Activated CD4-positive, CD25-positive, alpha-beta regulatory T cell treated with anti-CD3 and anti-CD28 coated beads, Interleukin-2, amount 50 U/mL, for 24 hours (primary cell): Measurements from ENCODE around the gene SEC63.
A peak's percentile ranks its signal among the peaks of the same experiment; 100 is the strongest.
"Not testable (repeated sequence)": the region's sequence is repeated elsewhere in the genome, so short reads cannot be mapped to it uniquely, and the experiment has no call there.

ENCODE experiments used
- ATAC-seq, 2 donors: fragments of 150-1000 bp; cut with Tn5 transposase; one replicate each; pipeline ENCODE4 v1.10.0; 2021; ENCODE audit warnings: mild to moderate bottlenecking in 1 of 2, moderate library complexity in 1 of 2

SEC63 gene, protein sequence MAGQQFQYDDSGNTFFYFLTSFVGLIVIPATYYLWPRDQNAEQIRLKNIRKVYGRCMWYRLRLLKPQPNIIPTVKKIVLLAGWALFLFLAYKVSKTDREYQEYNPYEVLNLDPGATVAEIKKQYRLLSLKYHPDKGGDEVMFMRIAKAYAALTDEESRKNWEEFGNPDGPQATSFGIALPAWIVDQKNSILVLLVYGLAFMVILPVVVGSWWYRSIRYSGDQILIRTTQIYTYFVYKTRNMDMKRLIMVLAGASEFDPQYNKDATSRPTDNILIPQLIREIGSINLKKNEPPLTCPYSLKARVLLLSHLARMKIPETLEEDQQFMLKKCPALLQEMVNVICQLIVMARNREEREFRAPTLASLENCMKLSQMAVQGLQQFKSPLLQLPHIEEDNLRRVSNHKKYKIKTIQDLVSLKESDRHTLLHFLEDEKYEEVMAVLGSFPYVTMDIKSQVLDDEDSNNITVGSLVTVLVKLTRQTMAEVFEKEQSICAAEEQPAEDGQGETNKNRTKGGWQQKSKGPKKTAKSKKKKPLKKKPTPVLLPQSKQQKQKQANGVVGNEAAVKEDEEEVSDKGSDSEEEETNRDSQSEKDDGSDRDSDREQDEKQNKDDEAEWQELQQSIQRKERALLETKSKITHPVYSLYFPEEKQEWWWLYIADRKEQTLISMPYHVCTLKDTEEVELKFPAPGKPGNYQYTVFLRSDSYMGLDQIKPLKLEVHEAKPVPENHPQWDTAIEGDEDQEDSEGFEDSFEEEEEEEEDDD

GRCh38 chr6:107957909-107958688 is at the start of gene SEC63:
Gene SEC63 (minus strand): TSS chr6:107958208. CDS start chr6:107958009, 199 bp downstream.
- ATAC-seq = peak; percentile 98

- no peak for ATAC-seq
These were observed 48.0 kb upstream of the SEC63 start for GRCh38 chr6:108005961-108006360.

GRCh38 chr6:108004861-108005260 is 46.9 kb upstream of the SEC63 start:
- ATAC-seq = no peak

DNA sequence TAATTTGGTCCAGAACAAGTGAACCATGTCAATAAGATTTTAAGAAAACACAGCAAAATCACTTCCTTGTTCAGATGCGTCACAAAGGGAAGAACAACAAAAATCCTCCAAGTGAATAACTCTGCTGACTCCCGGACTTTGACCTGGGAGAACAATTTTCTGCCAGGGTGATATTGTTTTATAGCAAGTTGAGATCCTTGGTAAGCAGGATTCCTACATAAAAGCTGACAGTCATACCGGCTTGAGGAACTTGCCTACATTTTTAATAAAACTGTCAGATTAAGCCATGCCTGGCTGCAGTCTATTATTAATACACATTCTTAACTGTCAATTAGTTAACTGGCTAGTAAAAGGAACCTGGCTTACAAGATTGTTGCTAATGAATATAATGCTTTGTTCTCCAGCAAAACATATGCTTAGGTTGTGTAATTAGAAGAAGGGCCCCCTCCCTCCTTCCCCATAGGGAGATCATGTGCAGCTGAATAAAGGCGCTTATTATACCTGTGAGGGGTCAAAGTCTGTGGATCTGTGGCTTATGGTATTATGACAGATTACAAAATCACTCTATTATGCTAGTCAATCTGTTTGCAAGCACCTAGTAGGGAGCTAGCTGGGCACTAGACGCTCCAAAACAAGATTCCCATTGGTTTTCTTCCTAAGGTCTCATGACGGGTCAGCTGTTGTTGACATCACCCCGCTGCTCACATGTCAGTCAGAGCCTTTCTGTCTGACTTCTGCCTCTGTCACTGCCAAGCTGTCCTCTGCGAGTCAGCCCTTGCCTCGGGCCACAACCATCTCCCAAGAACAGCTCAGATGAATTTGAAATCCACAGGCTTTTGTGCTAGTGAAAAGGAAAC is 44.6 kb upstream of the SEC63 start:
- ATAC-seq = no peak

DNA sequence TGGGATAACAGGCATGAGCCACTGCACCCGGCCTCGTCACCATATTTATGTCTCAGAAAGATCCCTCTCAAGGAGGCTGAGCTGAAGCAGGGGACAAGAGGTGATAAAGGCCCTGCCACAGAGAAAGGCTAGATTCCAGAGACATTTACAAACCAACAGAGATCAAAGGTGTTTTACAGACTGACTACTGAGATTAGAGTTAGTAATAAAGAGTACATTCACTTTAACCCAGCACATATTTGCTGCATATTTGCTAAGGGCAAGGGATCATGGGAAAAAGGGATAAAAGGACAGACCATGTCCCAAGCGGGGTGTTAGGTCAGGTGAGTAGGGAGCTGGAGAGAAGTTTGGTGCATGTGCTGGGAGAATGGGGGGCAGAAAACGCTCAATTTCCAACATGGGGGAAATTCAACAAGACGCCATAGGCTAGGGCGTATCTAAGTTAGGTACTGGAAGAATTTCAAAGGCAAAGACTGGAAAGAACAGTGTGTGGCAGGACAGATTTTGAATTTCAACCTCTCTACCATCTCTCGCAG is 43.8 kb upstream of the SEC63 start:
- no peak for ATAC-seq

DNA sequence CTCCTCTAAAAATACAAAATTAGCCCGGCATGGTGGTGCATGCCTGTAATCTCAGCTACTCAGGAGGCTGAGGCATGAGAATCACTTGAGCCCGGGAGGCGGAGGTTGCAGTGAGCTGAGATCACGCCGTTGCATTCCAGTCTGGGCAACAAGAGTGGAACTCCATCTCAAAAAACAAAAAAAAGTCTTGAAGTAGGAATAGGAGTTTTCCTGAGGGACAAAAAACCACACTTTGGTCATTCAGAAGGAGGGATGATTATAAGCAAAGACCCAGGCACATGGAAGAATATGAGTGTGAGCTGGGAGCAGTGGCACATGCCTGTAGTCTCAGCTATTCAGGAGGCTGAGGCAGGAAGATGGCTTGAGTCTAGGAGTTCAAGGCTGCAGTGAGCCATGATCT is 42.3 kb upstream of the SEC63 start:
- ATAC-seq = not testable (repeated sequence)

DNA sequence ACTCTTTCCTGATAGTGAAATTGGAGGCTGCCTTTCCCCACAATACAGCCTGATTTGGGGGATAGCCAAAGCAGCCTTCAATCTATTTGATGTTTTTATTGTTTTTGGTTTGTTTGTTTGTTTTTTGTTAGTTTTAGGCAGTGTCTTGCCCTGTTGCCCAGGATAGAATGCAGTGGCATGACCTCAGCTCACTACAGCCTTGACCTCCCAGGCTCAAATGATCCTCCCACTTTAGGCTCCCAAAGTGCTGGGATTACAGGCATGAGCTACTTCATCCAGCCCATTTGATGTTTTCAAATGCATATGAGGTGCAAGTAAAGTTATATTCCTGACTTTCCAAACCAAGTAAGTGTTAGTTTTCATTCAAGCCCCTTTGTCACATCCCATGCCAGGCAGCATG is 41.3 kb upstream of the SEC63 start:
- ATAC-seq = no peak

DNA sequence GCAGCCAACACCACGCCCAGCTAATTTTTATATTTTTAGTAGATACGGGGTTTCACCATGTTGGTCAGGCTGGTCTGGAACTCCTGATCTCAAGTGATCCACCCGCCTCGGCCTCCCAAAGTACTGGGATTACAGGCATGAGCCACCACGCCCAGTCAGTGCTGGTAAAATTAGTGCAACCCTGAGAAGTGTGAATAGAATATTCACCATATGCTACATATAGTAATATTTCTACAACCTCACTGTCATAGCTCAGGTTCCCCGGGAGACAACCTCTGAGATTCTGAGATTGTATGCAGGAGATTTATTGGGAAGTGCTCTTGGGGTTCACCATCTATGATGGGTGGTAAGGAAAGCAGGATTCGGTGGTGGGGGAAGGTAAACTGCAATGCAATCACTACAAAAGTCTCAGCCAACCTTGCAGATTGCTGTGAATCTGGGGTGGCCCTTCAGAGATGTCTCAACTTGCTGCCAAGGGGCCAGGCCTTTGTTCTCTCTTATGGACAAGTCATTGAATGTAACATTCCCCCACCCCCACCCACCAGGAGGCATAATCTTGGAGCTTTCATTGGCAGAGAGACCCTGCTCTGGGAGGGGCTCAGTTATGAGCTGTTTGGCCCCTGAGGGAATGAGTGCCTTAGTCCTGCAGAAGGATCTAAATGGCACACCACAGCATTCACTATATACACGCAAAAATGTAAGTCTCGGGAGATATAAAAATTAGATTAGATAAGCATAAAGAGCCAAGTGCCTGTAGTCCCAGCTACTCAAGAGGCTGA is 34.0 kb upstream of the SEC63 start:
- ATAC-seq = no peak

- ATAC-seq = no peak
These were observed 33.1 kb upstream of the SEC63 start for GRCh38 chr6:107991061-107991460.

DNA sequence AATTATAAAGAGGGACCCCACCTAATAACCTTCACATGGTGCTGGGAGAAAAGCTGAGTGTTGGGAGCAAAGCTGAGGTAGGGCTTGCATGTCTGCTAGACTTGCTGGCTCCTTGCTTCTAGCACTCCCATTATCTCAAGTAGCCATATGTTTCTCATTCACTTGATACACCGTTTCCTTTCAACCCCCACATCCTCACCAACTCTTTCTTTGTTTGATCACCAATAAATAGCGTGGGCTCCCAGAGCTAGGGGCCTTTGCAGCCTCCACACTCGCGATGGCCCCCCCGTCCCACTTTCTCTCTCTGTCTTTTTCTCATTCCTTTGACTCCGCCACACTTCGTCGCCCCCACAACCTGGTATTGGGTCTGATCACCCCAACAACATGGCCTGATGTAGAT is 32.6 kb upstream of the SEC63 start:
- ATAC-seq = not testable (repeated sequence)

- no peak for ATAC-seq
These were observed 31.4 kb upstream of the SEC63 start for GRCh38 chr6:107989166-107990094.

DNA sequence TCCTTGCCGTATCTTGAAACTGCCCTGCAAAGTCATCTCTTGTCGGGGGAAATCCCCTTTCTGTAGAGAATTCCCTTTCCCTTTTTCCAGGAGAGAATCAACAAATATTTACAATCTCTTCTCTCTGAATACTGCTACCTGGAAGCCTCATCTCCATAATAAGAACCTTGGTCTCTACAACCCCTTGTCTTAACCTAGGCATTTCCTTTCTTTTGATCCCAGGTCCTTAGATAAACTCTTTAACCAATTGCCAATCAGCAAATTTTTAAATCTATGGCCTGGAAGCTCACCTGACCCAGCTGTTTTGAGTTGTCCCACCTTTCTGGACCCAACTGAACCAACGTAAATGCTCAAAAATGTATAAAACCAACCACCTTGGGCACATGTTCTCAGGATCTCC is 30.6 kb upstream of the SEC63 start:
- ATAC-seq = no peak

GRCh38 chr6:107987805-107988204 is 29.8 kb upstream of the SEC63 start:
- ATAC-seq = no peak

DNA sequence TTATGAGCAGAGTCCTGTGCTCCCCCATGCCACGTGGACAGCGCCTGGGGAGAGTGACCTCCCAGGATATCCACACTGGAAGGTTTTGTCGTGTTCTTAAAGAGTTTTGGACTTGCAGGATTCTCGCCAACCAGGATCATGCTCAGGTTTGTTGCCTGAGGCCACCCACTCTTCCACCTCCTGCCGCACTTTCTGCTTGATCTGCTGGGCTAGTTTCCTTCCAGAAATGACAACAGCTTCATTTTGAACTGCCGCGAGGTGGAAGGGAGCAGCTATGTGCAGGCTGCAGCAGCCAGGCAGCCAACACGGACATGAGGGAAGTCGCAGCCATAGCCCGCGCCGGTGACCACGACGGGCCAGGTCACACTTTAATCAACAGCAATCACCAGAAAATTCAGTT is 27.7 kb upstream of the SEC63 start:
- ATAC-seq = no peak

GRCh38 chr6:107983811-107984210 is 25.8 kb upstream of the SEC63 start:
- ATAC-seq = no peak

DNA sequence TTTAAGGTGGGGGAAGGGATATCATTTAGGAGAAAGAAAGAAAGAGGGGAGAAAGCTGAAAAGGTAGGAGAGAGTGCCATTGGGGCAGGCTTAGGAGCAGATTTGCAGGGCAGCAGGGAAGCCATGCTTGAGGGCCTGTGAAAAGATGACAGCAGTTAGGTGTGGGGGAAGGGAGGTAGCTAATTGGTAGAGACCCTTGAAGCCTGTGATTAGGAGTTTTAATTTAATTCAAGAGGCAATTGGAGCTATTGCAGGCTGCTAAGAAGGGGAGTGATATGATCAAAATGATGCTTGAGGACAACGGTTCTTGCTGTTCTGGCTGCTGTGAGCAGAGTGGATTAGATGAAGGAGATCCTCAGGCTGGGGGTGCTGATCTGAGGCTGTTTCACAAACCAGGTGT is 24.5 kb upstream of the SEC63 start:
- ATAC-seq = no peak

GRCh38 chr6:107981695-107982094 is 23.7 kb upstream of the SEC63 start:
- no peak for ATAC-seq

- ATAC-seq = no peak
These were observed 19.3 kb upstream of the SEC63 start for GRCh38 chr6:107977283-107977682.

GRCh38 chr6:107976155-107976783 is 18.3 kb upstream of the SEC63 start:
- no peak for ATAC-seq

DNA sequence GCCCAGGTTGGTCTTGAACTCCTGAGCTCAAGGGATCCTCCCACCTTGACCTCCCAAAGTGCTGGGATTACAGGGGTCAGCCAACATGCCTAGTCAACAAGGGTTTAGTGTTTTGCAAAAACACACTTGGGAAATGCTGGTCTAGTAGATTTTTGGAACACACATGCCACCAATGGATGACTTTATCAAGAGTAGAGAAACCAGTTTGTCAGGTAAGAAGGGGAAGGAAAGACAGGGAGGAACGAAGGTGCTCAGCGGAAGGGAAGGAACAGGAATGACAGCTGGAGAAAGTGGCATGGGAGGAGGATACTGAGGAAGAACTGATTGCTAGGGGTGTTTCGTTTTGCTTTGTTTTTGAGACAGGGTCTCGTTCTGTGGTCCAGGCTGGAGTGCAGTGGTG is 15.6 kb upstream of the SEC63 start:
- ATAC-seq = no peak
